ENCODE data around the gene ATG2B.

The ATG2B gene

DNA sequence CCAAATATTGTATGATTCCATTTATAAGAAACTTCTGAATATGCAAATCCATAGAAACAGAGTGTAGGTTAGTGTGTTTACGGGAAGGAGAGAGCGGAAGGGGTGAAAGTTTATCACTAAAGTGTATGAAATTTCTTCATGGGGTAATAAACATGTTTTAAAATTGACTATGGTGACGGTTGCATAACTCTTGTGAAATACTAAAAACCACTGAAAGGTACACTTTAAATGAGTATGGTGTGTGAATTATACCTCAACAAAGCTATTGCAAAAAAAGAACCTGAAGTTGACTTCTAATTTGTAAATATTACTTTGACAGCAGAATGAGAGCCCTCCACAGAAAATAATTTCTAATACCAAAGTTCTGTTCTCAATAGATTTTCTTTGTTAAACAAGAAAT is 47.1 kb downstream of the ATG2B start:
- no peaks in the 10 kb centered on the region for H3K27me3 ChIP-seq (ENCODE audit: control insufficient read depth, insufficient read depth, low read length, poor library complexity, severe bottlenecking)
- peaks cover 12% of the 10 kb centered on the region for H3K36me3 ChIP-seq (ENCODE audit: control insufficient read depth, insufficient read depth, low read length)
- no peaks in the 10 kb centered on the region for H3K9me3 ChIP-seq (ENCODE audit: control insufficient read depth, low read length)
- H3K27ac ChIP-seq (ENCODE audit: insufficient read depth, low read depth, low read length, poor library complexity, severe bottlenecking), result no peak overlapping the region
- H3K4me3 ChIP-seq (ENCODE audit: insufficient read depth, low read depth, low read length), result no peak overlapping the region
- no peaks in the 10 kb centered on the region for H3K4me1 ChIP-seq (ENCODE audit: control insufficient read depth, insufficient read depth, low read length)
- 96 to 98% methylated on average over 3 of the region's 3 CpGs for WGBS, 2 experiments

DNA sequence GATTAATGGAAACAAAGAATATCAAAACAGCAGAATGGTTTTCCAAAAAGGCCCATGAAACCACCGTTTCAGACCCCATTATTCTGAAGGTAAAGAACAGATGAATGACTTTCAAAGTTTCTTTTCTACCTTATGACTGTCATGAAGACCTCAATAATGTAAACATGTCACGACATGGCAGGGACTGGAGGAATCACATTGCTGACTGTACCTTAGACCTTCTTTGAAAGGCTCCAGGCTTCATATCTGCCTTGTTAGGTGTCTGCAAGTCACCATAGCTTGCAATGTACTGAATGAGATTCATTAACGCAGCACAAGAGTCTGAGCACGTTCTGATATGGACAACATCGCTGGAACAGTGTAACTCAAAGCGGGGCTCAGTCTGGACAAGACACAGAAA is 52.2 kb downstream of the ATG2B start:
- peaks cover 7% of the 10 kb centered on the region for H3K36me3 ChIP-seq (ENCODE audit: control insufficient read depth, insufficient read depth, low read length)
- no peaks in the 10 kb centered on the region for H3K27me3 ChIP-seq (ENCODE audit: control insufficient read depth, insufficient read depth, low read length, poor library complexity, severe bottlenecking)
- no peaks in the 10 kb centered on the region for H3K9me3 ChIP-seq (ENCODE audit: control insufficient read depth, low read length)
- H3K27ac ChIP-seq (ENCODE audit: insufficient read depth, low read depth, low read length, poor library complexity, severe bottlenecking), result no peak overlapping the region
- 94 to 96% methylated on average over 6 of the region's 6 CpGs for WGBS, 2 experiments
- no peaks in the 10 kb centered on the region for H3K4me1 ChIP-seq (ENCODE audit: control insufficient read depth, insufficient read depth, low read length)
- H3K4me3 ChIP-seq (ENCODE audit: insufficient read depth, low read depth, low read length), result no peak overlapping the region

DNA sequence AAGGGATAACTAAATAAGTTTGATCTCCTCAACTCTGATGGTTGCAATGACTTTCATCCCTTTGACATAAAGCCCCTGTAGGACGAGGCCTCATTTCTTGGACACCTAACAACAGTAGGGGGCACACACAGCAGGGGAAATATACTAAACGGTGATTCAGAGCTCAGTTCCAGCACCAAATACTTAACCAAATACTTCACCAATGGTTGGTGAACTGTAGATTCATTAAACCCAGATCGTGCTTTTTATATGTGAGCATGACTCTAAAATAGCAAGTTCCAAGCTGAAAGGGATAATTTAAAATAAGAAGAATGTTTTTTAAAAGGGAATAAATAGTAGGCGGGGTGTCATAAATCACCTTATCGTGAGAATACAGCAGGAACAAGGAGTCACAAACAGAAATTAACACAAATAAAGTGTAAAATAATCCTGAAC is 53.2 kb downstream of the ATG2B start:
- Histone ChIP-seq H3K9me3 (ENCODE audit: control insufficient read depth, low read length) (no peaks in the 10 kb centered on the region), H3K36me3 (ENCODE audit: control insufficient read depth, insufficient read depth, low read length) (peaks cover 3% of the 10 kb centered on the region), H3K4me1 (ENCODE audit: control insufficient read depth, insufficient read depth, low read length) (no peaks in the 10 kb centered on the region), H3K4me3 (ENCODE audit: insufficient read depth, low read depth, low read length) (no peak overlapping the region), H3K27me3 (ENCODE audit: control insufficient read depth, insufficient read depth, low read length, poor library complexity, severe bottlenecking) (no peaks in the 10 kb centered on the region), H3K27ac (ENCODE audit: insufficient read depth, low read depth, low read length, poor library complexity, severe bottlenecking) (no peak overlapping the region)
- WGBS, 2 experiments, result 85% methylated on average over 5 of the region's 5 CpGs

DNA sequence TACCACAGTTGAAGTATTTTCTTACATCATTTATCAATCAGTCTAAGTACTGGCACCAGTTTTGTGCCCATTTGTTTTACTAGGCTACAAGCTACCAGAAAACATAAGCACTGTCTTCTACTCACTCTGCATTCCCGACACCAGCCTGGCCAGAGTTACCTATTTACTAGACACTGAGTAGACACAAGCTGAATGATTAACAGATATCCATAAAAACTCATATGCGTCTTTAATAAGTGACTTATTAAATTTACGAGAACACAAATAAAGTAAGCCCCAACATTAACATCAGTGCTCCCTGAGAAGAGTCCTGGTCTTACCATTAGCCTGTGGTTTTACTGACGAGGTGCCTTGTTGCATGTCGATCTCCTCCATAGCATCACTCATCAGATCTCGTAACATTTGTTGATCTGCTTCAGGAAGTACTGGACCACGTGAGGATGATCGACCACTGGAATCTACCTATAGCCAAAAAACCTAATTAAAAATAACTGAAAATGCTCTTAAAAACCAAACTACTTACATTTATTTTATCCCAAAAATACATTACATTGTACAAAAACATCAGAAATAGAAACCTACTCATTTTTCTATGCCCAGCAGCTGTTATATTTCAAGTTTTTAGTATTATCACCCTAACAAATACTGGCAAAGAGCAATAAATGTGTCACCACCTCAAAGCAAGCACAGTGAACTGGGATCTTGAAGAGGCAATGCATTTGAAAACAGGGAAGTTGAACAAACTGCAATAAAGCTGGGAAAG is 53.8 kb downstream of the ATG2B start:
- WGBS, 2 experiments, result 93 to 95% methylated on average over 8 of the region's 8 CpGs
- Histone ChIP-seq H3K4me1 (ENCODE audit: control insufficient read depth, insufficient read depth, low read length) (no peaks in the 10 kb centered on the region), H3K27ac (ENCODE audit: insufficient read depth, low read depth, low read length, poor library complexity, severe bottlenecking) (no peak overlapping the region), H3K4me3 (ENCODE audit: insufficient read depth, low read depth, low read length) (no peak overlapping the region), H3K27me3 (ENCODE audit: control insufficient read depth, insufficient read depth, low read length, poor library complexity, severe bottlenecking) (no peaks in the 10 kb centered on the region), H3K9me3 (ENCODE audit: control insufficient read depth, low read length) (no peaks in the 10 kb centered on the region), H3K36me3 (ENCODE audit: control insufficient read depth, insufficient read depth, low read length) (peaks cover 3% of the 10 kb centered on the region)

DNA sequence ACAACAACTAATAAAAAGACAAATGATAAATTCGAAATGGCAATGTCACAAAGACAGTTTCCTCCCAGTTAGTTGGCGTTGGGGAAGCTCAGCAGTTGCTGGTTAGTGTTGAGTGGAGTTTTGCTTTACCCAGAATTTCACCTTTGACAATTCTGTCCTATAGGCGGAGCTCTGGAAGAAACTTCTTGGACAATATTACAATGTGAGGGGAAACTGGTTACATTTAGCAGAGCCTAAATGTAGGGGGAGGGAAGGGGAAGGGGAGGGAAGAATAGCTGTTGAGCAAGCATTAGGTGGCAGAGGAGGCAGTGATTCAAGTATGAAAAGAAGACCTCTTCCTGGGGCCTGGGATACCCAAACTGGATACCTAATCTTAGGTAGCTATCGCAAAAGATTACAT is 55.7 kb downstream of the ATG2B start:
- peaks cover 3% of the 10 kb centered on the region for H3K36me3 ChIP-seq (ENCODE audit: control insufficient read depth, insufficient read depth, low read length)
- H3K4me3 ChIP-seq (ENCODE audit: insufficient read depth, low read depth, low read length), result no peak overlapping the region
- no peaks in the 10 kb centered on the region for H3K27me3 ChIP-seq (ENCODE audit: control insufficient read depth, insufficient read depth, low read length, poor library complexity, severe bottlenecking)
- 90 to 100% methylated on average over 3 to 4 of the region's 4 CpGs for WGBS, 2 experiments
- H3K9me3 ChIP-seq (ENCODE audit: control insufficient read depth, low read length), result no peaks in the 10 kb centered on the region
- H3K27ac ChIP-seq (ENCODE audit: insufficient read depth, low read depth, low read length, poor library complexity, severe bottlenecking), result no peak overlapping the region
- H3K4me1 ChIP-seq (ENCODE audit: control insufficient read depth, insufficient read depth, low read length), result no peaks in the 10 kb centered on the region

DNA sequence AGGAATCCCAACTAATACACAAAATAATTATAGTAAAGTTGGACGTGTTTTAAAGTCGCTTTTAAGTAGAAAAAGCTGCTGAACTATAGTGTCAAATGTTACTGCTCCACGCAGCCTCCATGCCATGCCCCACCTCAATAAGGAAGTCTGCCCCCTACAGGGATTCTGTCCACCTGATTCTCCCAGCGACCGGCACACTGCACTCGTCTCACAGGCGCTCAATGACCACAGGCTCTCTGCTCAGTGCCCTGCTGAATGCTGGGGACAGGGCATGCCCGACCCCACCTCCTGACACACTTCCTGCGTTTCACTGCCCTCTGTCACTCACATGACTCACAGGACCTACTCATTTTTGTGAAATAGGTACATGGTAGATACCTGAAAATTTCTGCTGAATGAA is 58.2 kb downstream of the ATG2B start:
- no peaks in the 10 kb centered on the region for H3K4me1 ChIP-seq (ENCODE audit: control insufficient read depth, insufficient read depth, low read length)
- H3K9me3 ChIP-seq (ENCODE audit: control insufficient read depth, low read length), result no peaks in the 10 kb centered on the region
- no peak overlapping the region for H3K27ac ChIP-seq (ENCODE audit: insufficient read depth, low read depth, low read length, poor library complexity, severe bottlenecking)
- H3K4me3 ChIP-seq (ENCODE audit: insufficient read depth, low read depth, low read length), result no peak overlapping the region
- 60 to 63% methylated on average over 9 of the region's 9 CpGs for WGBS, 2 experiments
- no peaks in the 10 kb centered on the region for H3K36me3 ChIP-seq (ENCODE audit: control insufficient read depth, insufficient read depth, low read length)
- no peaks in the 10 kb centered on the region for H3K27me3 ChIP-seq (ENCODE audit: control insufficient read depth, insufficient read depth, low read length, poor library complexity, severe bottlenecking)

DNA sequence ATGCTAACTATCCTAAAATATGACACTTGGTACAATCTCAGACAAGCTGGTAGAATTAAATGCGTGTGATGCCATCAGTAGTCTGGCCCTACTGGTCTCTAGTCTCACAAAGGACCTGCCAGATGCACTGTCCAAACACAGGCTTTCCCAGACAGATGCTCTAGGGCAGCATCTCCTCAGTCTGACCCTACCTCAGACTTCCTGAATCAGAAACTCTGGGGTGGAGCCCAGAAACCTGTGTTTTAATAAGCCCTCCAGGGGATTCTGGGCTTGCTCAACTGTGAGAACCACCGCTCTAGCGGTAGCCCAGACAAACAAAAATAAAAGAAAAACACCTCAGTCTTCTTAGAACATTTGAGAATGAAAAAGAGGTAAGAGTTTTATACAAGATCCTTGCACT is 59.2 kb downstream of the ATG2B start:
- Histone ChIP-seq H3K36me3 (ENCODE audit: control insufficient read depth, insufficient read depth, low read length) (no peaks in the 10 kb centered on the region), H3K4me1 (ENCODE audit: control insufficient read depth, insufficient read depth, low read length) (no peaks in the 10 kb centered on the region), H3K27me3 (ENCODE audit: control insufficient read depth, insufficient read depth, low read length, poor library complexity, severe bottlenecking) (no peaks in the 10 kb centered on the region), H3K27ac (ENCODE audit: insufficient read depth, low read depth, low read length, poor library complexity, severe bottlenecking) (no peak overlapping the region), H3K4me3 (ENCODE audit: insufficient read depth, low read depth, low read length) (no peak overlapping the region), H3K9me3 (ENCODE audit: control insufficient read depth, low read length) (no peaks in the 10 kb centered on the region)
- WGBS, 2 experiments, result 98 to 100% methylated on average over 3 of the region's 3 CpGs

DNA sequence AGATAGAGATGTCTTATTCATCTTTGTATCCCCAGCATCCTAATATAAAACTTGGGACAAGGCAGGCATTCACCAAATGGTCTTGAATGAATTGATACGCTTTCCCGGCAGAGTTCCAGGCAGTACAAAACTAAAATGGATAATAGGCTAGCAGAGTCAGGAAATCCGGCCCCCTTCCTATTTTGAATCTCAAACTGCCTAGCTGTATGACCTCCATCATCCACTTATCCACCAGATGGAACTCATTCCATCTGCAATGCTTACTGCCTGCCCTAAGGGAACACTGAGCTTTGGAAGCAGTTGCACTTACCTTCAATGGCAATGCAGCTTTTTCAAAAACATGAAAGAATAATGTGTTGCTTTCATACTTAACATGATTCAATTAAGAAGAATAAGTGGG is 63.7 kb downstream of the ATG2B start:
- Histone ChIP-seq H3K4me1 (ENCODE audit: control insufficient read depth, insufficient read depth, low read length) (no peaks in the 10 kb centered on the region), H3K4me3 (ENCODE audit: insufficient read depth, low read depth, low read length) (no peak overlapping the region), H3K9me3 (ENCODE audit: control insufficient read depth, low read length) (no peaks in the 10 kb centered on the region), H3K27ac (ENCODE audit: insufficient read depth, low read depth, low read length, poor library complexity, severe bottlenecking) (no peak overlapping the region), H3K36me3 (ENCODE audit: control insufficient read depth, insufficient read depth, low read length) (no peaks in the 10 kb centered on the region), H3K27me3 (ENCODE audit: control insufficient read depth, insufficient read depth, low read length, poor library complexity, severe bottlenecking) (no peaks in the 10 kb centered on the region)
- WGBS, 2 experiments, result 75 to 76% methylated on average over 3 of the region's 3 CpGs

DNA sequence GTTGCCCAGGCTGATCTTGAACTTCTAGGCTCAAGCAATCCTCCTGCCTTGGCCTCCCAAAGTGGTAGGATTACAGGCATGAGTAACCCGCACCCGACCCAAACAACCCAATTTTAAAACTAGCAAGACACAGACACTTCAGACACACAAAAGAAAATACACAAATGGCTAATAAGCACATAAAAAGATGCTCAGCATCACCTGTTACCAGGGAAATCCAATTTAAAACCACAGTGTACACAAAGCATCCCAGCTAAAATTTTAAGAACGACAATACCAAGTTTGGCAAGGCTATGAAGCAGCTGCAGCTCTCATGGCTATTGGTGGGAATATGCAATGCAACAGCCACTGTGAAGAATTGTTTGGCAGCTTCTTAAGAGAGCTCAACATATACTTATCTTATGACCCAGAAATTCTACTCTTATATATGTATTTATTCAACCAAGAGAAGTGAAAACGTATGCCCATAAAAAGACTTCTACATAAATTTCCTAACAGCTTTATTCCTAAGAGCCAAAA is 65.1 kb downstream of the ATG2B start:
- 94 to 98% methylated on average over 4 of the region's 4 CpGs for WGBS, 2 experiments

DNA sequence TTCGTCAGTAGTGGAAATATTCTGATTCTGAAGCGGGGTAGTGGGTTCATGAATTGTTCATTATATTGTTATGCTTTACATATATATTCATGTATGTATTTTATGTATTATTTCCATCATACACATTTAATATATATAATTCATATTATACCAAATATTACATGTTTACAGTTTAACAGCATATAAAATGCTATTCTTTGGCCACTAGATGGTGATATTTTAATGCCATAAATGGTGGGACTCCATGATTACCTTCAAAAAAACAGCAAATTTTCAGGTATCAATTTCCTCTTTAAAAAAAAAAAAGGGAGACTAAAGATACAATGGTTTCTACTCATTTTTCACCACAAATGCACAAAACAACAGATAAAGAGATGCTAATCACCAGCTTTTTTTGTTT is 66.1 kb downstream of the ATG2B start:
- Histone ChIP-seq H3K4me1 (ENCODE audit: control insufficient read depth, insufficient read depth, low read length) (no peaks in the 10 kb centered on the region), H3K27me3 (ENCODE audit: control insufficient read depth, insufficient read depth, low read length, poor library complexity, severe bottlenecking) (no peaks in the 10 kb centered on the region), H3K9me3 (ENCODE audit: control insufficient read depth, low read length) (no peaks in the 10 kb centered on the region), H3K4me3 (ENCODE audit: insufficient read depth, low read depth, low read length) (no peak overlapping the region), H3K36me3 (ENCODE audit: control insufficient read depth, insufficient read depth, low read length) (no peaks in the 10 kb centered on the region), H3K27ac (ENCODE audit: insufficient read depth, low read depth, low read length, poor library complexity, severe bottlenecking) (no peak overlapping the region)
- WGBS, 2 experiments, result 90 to 100% methylated on average over 1 of the region's 2 CpGs

More for the DNA sequence above, 65.1 kb downstream of the ATG2B start:
- no peaks in the 10 kb centered on the region for H3K27me3 ChIP-seq (ENCODE audit: control insufficient read depth, insufficient read depth, low read length, poor library complexity, severe bottlenecking)
- H3K4me3 ChIP-seq (ENCODE audit: insufficient read depth, low read depth, low read length), result no peak overlapping the region
- no peak overlapping the region for H3K27ac ChIP-seq (ENCODE audit: insufficient read depth, low read depth, low read length, poor library complexity, severe bottlenecking)
- no peaks in the 10 kb centered on the region for H3K9me3 ChIP-seq (ENCODE audit: control insufficient read depth, low read length)
- no peaks in the 10 kb centered on the region for H3K36me3 ChIP-seq (ENCODE audit: control insufficient read depth, insufficient read depth, low read length)
- H3K4me1 ChIP-seq (ENCODE audit: control insufficient read depth, insufficient read depth, low read length), result no peaks in the 10 kb centered on the region

All from ectodermal cell (in vitro differentiated cells).